ENCODE measurements around the gene PPP1R1C. TPM values are rescaled to one million over a fixed set of nuclear protein-coding genes. Genes with fewer than 3 reads are reported as not detected.

PPP1R1C gene
- total RNA-seq, 1 donor from 2014 or later: 13.8 TPM

- Mint-ChIP-seq H3K27me3 (ENCODE audit: unreplicated experiment) (no peaks in the 10 kb centered on the region), H3K4me1 (ENCODE audit: low read depth, unreplicated experiment) (no peaks in the 10 kb centered on the region), H3K27ac (ENCODE audit: unreplicated experiment) (no peak overlapping the region), H3K9me3 (ENCODE audit: unreplicated experiment) (no peaks in the 10 kb centered on the region), H3K4me3 (ENCODE audit: unreplicated experiment) (no peak overlapping the region), H3K36me3 (ENCODE audit: unreplicated experiment) (no peaks in the 10 kb centered on the region)
- no peak for DNase-seq
- TF ChIP-seq, protein P1, sequence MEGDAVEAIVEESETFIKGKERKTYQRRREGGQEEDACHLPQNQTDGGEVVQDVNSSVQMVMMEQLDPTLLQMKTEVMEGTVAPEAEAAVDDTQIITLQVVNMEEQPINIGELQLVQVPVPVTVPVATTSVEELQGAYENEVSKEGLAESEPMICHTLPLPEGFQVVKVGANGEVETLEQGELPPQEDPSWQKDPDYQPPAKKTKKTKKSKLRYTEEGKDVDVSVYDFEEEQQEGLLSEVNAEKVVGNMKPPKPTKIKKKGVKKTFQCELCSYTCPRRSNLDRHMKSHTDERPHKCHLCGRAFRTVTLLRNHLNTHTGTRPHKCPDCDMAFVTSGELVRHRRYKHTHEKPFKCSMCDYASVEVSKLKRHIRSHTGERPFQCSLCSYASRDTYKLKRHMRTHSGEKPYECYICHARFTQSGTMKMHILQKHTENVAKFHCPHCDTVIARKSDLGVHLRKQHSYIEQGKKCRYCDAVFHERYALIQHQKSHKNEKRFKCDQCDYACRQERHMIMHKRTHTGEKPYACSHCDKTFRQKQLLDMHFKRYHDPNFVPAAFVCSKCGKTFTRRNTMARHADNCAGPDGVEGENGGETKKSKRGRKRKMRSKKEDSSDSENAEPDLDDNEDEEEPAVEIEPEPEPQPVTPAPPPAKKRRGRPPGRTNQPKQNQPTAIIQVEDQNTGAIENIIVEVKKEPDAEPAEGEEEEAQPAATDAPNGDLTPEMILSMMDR (IDR thresholded peaks at IDR 0.05; ENCODE audit: partially characterized antibody, unreplicated experiment): no peak
Observed at GRCh38 chr2:182057002-182057401, 71.3 kb downstream of the PPP1R1C start.

DNA sequence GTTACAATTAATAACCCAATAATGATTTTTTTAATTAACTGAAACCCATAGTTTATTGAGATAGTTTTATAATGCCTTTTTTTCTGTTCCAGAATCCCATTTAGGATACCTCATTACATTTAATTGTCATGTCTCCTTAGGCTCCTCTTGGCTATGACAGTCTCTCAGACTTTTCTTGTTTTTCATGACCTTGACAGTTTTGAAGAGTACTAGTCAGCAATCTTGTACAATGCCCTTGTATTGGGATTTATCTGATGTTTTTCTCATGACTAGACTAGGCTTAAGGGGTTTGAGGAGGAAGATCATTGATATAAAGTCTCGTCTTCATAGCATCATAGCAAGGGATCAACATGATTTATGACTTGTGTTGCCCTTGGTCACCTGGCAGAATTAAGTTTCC is 72.4 kb downstream of the PPP1R1C start:
- no peaks in the 10 kb centered on the region for H3K27me3 Mint-ChIP-seq (ENCODE audit: unreplicated experiment)
- no peaks in the 10 kb centered on the region for H3K9me3 Mint-ChIP-seq (ENCODE audit: unreplicated experiment)
- DNase-seq: no peak
- TF ChIP-seq, protein P1 (IDR thresholded peaks at IDR 0.05; ENCODE audit: partially characterized antibody, unreplicated experiment): no peak
- H3K36me3 Mint-ChIP-seq (ENCODE audit: unreplicated experiment): no peaks in the 10 kb centered on the region
- no peak overlapping the region for H3K4me3 Mint-ChIP-seq (ENCODE audit: unreplicated experiment)
- no peaks in the 10 kb centered on the region for H3K4me1 Mint-ChIP-seq (ENCODE audit: low read depth, unreplicated experiment)
- no peak overlapping the region for H3K27ac Mint-ChIP-seq (ENCODE audit: unreplicated experiment)

GRCh38 chr2:182061739-182062138 is 76.1 kb downstream of the PPP1R1C start:
- Mint-ChIP-seq H3K9me3 (ENCODE audit: unreplicated experiment) (no peaks in the 10 kb centered on the region), H3K4me1 (ENCODE audit: low read depth, unreplicated experiment) (peaks cover 1% of the 10 kb centered on the region), H3K27me3 (ENCODE audit: unreplicated experiment) (no peaks in the 10 kb centered on the region), H3K4me3 (ENCODE audit: unreplicated experiment) (no peak overlapping the region), H3K36me3 (ENCODE audit: unreplicated experiment) (no peaks in the 10 kb centered on the region), H3K27ac (ENCODE audit: unreplicated experiment) (no peak overlapping the region)
- TF ChIP-seq, protein P1 (IDR thresholded peaks at IDR 0.05; ENCODE audit: partially characterized antibody, unreplicated experiment): no peak
- no peak for DNase-seq

GRCh38 chr2:182062329-182062972 is 76.8 kb downstream of the PPP1R1C start:
- DNase-seq: no peak
- Mint-ChIP-seq H3K27me3 (ENCODE audit: unreplicated experiment) (no peaks in the 10 kb centered on the region), H3K4me1 (ENCODE audit: low read depth, unreplicated experiment) (peaks cover 2% of the 10 kb centered on the region), H3K27ac (ENCODE audit: unreplicated experiment) (no peak overlapping the region), H3K4me3 (ENCODE audit: unreplicated experiment) (no peak overlapping the region), H3K9me3 (ENCODE audit: unreplicated experiment) (no peaks in the 10 kb centered on the region), H3K36me3 (ENCODE audit: unreplicated experiment) (no peaks in the 10 kb centered on the region)
- TF ChIP-seq, protein P1 (IDR thresholded peaks at IDR 0.05; ENCODE audit: partially characterized antibody, unreplicated experiment): no peak

DNA sequence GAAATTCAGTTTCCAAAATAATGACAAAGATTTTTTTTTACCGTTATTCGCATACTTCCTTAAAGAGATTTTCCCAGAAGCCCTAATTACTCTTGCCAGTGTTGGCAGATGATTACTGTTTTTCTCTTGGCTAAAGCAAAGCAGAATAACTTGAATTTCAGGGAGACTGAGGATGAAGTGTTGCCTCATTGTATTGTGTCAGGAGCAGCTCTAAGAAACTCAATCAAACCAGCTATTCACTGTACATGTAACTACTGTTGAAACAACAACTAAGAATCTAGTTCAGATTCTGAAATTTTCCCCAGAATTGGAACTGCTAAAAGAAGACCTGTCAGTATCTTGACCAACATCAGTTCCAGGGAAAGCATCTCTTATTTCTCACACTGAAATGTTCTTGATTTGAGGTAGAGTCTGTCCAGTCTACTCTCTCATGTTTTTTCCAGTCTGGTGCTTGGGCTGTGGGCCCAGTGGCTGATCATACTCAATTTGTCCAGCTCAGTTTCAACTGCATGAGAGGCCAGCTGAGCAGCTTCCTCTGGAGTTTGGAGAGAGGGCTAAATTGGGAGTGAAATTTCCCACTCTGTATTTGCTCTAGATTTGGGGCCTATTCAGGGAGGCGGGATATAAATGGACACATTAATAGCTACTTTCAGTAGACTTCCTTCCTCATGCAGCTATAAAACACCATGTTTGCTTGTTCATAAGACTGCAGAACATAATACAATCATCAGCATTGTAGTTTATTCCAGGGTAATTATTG is 78.5 kb downstream of the PPP1R1C start:
- no peak for DNase-seq
- TF ChIP-seq, protein P1 (IDR thresholded peaks at IDR 0.05; ENCODE audit: partially characterized antibody, unreplicated experiment): no peak
- Mint-ChIP-seq H3K4me3 (ENCODE audit: unreplicated experiment) (no peak overlapping the region), H3K27ac (ENCODE audit: unreplicated experiment) (no peak overlapping the region), H3K9me3 (ENCODE audit: unreplicated experiment) (no peaks in the 10 kb centered on the region), H3K36me3 (ENCODE audit: unreplicated experiment) (no peaks in the 10 kb centered on the region), H3K4me1 (ENCODE audit: low read depth, unreplicated experiment) (peaks cover 2% of the 10 kb centered on the region), H3K27me3 (ENCODE audit: unreplicated experiment) (no peaks in the 10 kb centered on the region)
